IPS DF 4.7 (cell line): ENCODE data around the gene GPC6.

Experiments
- DNase-seq: peaks from one replicate; pipeline ENCODE4 v3.0.0-alpha.2; 2013; ENCODE audit warnings: low spot score; ENCODE audit errors: extremely low read depth

Gene GPC6

GRCh38 chr13:94433055-94433961 lies 1206.7 kb downstream of the GPC6 start:
- no peak for DNase-seq

- no peak for DNase-seq
Measured at GRCh38 chr13:94435604-94436226, 1209.1 kb downstream of the GPC6 start.

- DNase-seq: no peak
Measured at GRCh38 chr13:94444826-94445225, 1218.2 kb downstream of the GPC6 start.

DNA sequence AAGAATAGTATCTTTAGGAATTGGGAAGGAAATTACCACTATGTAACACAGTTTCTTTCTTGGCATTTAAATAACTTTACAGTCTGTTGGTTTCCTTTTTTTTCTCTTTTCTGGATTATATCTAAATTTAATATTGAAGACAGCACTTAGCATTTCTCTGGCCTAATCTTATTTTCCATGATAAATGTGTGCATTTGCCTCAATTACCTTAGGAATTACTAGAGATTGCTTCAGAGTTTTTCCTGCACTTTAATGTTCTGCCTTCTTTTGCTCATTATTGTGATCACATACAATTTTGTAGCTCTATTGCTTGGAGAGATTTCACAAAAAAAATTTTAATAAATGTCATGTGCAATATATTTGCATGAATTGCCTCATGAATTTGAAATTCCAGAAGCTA lies 1227.7 kb downstream of the GPC6 start:
- DNase-seq: no peak

DNA sequence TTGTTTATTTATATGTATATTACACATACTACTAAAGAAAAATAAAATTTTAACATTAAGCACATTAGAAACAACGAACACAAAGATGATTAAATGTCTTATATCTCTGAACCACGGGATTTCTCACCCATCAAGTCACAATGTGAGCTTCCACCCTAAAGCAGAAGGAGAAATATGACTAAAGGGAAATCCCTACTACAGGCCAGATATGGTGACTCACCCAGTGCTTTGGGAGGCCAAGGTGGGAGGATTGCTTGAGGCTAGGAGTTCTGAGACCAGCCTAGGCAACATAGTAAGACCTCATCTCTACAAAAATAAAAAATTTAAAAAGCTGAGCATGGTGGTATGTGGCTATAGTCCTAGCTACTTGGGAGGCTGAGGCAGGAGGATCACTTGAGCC lies 1228.3 kb downstream of the GPC6 start:
- DNase-seq: no peak

DNA sequence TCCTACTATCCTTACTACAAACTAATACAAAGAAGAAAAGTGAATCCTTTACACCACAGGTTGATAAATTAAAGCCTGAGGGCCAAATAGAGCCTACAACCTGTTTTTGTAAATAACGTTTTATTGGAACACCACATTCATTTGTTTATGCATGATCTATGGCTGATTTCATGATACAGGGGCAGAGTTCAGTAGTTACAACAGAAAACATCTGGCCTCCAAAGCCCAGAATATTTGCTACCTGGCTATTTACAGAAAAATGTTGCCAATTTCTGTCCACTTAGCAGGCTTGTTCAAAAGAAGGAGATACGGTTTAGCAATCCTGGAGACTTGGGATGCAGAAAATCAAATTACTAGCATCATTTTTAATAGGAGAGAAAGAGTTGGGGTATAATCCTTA lies 1228.8 kb downstream of the GPC6 start:
- no peak for DNase-seq
